HL-60 (cell line): Measurements from ENCODE around the gene ATP10B.

ENCODE experiments used
- GABPA ChIP-seq: IDR thresholded peaks from 2 replicates; pipeline ENCODE4 v1.6.1; 2012; ENCODE audit warnings: low read depth
- REST ChIP-seq: IDR thresholded peaks from 2 replicates; pipeline ENCODE4 v1.6.1; 2012; ENCODE audit warnings: low read depth; ENCODE audit not compliant: insufficient replicate concordance
- TF ChIP-seq, protein P1 (sequence below): IDR thresholded peaks from one replicate; pipeline ENCODE4 v1.5.1; 2011; ENCODE audit warnings: low read length, control low read depth, inconsistent platforms; ENCODE audit not compliant: insufficient read depth

GRCh38 chr5:160525471-160526261, 326.3 kb downstream of the ATP10B start:
- TF ChIP-seq, protein P1, sequence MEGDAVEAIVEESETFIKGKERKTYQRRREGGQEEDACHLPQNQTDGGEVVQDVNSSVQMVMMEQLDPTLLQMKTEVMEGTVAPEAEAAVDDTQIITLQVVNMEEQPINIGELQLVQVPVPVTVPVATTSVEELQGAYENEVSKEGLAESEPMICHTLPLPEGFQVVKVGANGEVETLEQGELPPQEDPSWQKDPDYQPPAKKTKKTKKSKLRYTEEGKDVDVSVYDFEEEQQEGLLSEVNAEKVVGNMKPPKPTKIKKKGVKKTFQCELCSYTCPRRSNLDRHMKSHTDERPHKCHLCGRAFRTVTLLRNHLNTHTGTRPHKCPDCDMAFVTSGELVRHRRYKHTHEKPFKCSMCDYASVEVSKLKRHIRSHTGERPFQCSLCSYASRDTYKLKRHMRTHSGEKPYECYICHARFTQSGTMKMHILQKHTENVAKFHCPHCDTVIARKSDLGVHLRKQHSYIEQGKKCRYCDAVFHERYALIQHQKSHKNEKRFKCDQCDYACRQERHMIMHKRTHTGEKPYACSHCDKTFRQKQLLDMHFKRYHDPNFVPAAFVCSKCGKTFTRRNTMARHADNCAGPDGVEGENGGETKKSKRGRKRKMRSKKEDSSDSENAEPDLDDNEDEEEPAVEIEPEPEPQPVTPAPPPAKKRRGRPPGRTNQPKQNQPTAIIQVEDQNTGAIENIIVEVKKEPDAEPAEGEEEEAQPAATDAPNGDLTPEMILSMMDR = no peak
- TF ChIP-seq REST = no peak
- TF ChIP-seq GABPA = no peak
